C4-2B (cell line): ENCODE results near the gene STAT3.

Source experiments
- CTCF ChIP-seq: fragments of 450-650 bp; conservative IDR thresholded peaks from 2 replicates; pipeline ENCODE4 v1.5.1; 2017; ENCODE audit warnings: mild to moderate bottlenecking
- ZFX ChIP-seq: fragments of 450-650 bp; IDR thresholded peaks from 2 replicates; pipeline ENCODE4 v1.6.1; 2017

GRCh38 chr17:42414704-42415409 is 26.6 kb upstream of the STAT3 start:
- TF ChIP-seq CTCF, result no peak
- TF ChIP-seq ZFX, result no peak
